HepG2 (cell line): ENCODE measurements around the gene CCDC91. TPM values are rescaled to one million over a fixed set of nuclear protein-coding genes. Genes with fewer than 3 reads are reported as not detected.

Experiments
- ATAC-seq: fragments of 200-7000 bp; cut with Tn5 transposase; 3 replicates; pipeline ENCODE4 v1.9.1; 2020; ENCODE audit warnings: mild to moderate bottlenecking, moderate library complexity
- BruUV-seq: library from RNA; stranded (reverse); fragments of 400-500 nt; replicated peaks from 2 replicates; lab custom pipeline; 2021; lab: Mats Ljungman, UMichigan
- CTCF ChIA-PET: fragments of 300-600 bp; formaldehyde crosslinking; extraction: SDS; loops from one replicate; lab custom pipeline; 2021; ENCODE audit warnings: low total read pairs, inconsistent platforms, low intra/inter-chr PET ratio; lab: Yijun Ruan, JAX
- POLR2A ChIA-PET: fragments of 350-600 bp; sonication (Branson Sonifier 250); formaldehyde crosslinking; loops from one replicate; lab custom pipeline; 2020; ENCODE audit warnings: antibody characterized with exemption, inconsistent platforms; lab: Yijun Ruan, JAX
- DNase-seq: peaks from one replicate; pipeline ENCODE4 v3.0.0-alpha.2; 2015; ENCODE audit warnings: low spot score
- FAIRE-seq: peaks from 3 replicates; lab custom pipeline; 2011; peaks lifted over from hg19 to GRCh38; lab: Jason Lieb, UNC
- H2AFZ ChIP-seq: one replicate; pipeline ENCODE4 v1.6.1; 2011; ENCODE audit warnings: low read length, inconsistent platforms
- H3K27ac ChIP-seq: fragments of 300-600 bp; 3 replicates; pipeline ENCODE4 v1.8.0; 2011; ENCODE audit warnings: mixed run types, mild to moderate bottlenecking, mixed read lengths, low read length, inconsistent platforms; ENCODE audit not compliant: insufficient read depth; ENCODE audit errors: extremely low read length
- H3K27me3 ChIP-seq, 2 experiments: fragments of 200-600 bp in 1 of 2; 2 replicates in 1 of 2; 3 replicates in 1 of 2; pipeline versions ENCODE4 v1.6.0 to v1.8.0; 2011; ENCODE audit warnings: low read length in 2 of 2, mild to moderate bottlenecking in 2 of 2, moderate library complexity in 2 of 2, inconsistent platforms in 1 of 2; ENCODE audit not compliant: insufficient read depth in 2 of 2, control insufficient read depth in 1 of 2
- H3K36me3 ChIP-seq, 2 experiments: fragments of 200-600 bp in 1 of 2; replicated peaks in 1 of 2; 2 replicates in 1 of 2; 3 replicates in 1 of 2; pipeline versions ENCODE4 v1.5.1 to v1.8.0; 2011; ENCODE audit warnings: low read length in 2 of 2, inconsistent platforms in 1 of 2; ENCODE audit not compliant: insufficient read depth in 2 of 2, control insufficient read depth in 1 of 2
- H3K4me1 ChIP-seq: 2 replicates; pipeline ENCODE4 v1.5.1; 2012; ENCODE audit warnings: low read length, inconsistent platforms; ENCODE audit not compliant: insufficient read depth
- H3K4me2 ChIP-seq: 2 replicates; pipeline ENCODE4 v1.6.0; 2011; ENCODE audit warnings: low read depth, low read length, inconsistent platforms
- H3K4me3 ChIP-seq, 3 experiments: fragments of 200-600 bp in 1 of 3; sonication (generic), shearing (Covaris generic) in 1 of 3; replicated peaks in 1 of 3; 2 replicates each; pipeline ENCODE4 v1.5.1; 2011 to 2016; ENCODE audit warnings: low read length in 3 of 3, inconsistent platforms in 2 of 3, low read depth in 2 of 3, mild to moderate bottlenecking in 2 of 3, control low read depth in 1 of 3, mixed read lengths in 1 of 3; ENCODE audit not compliant: insufficient read depth in 1 of 3
- H3K79me2 ChIP-seq: one replicate; pipeline ENCODE4 v1.6.1; 2011; ENCODE audit warnings: low read length, inconsistent platforms; ENCODE audit not compliant: insufficient read depth
- H3K9ac ChIP-seq: 2 replicates; pipeline ENCODE4 v1.6.0; 2011; ENCODE audit warnings: mild to moderate bottlenecking, low read depth, low read length, inconsistent platforms; ENCODE audit not compliant: insufficient read depth
- H3K9me3 ChIP-seq: 2 replicates; pipeline ENCODE4 v1.5.1; 2012; ENCODE audit warnings: mild to moderate bottlenecking, low read length
- H4K20me1 ChIP-seq: 2 replicates; pipeline ENCODE4 v1.6.0; 2011; ENCODE audit warnings: inconsistent platforms, mild to moderate bottlenecking, low read length, moderate library complexity; ENCODE audit not compliant: insufficient read depth
- POGZ ChIP-seq: sonication (generic); formaldehyde crosslinking; IDR thresholded peaks from 2 replicates; pipeline ENCODE4 v1.4.0; 2020; ENCODE audit warnings: mild to moderate bottlenecking, missing genetic modification reagents
- PRPF4 ChIP-seq: fragments of 200-400 bp; formaldehyde crosslinking; IDR thresholded peaks from 2 replicates; pipeline ENCODE4 v1.6.1; 2016; ENCODE audit warnings: low read length, low read depth; ENCODE audit not compliant: poor library complexity, severe bottlenecking
- SMAD1 ChIP-seq: sonication (generic); formaldehyde crosslinking; IDR thresholded peaks from 2 replicates; pipeline ENCODE4 v1.4.0; 2020; ENCODE audit warnings: missing genetic modification reagents, low read depth, mild to moderate bottlenecking, borderline replicate concordance
- SMYD3 ChIP-seq: sonication (generic); formaldehyde crosslinking; IDR thresholded peaks from 2 replicates; pipeline ENCODE4 v1.8.1; 2023; ENCODE audit warnings: mild to moderate bottlenecking, missing genetic modification reagents
- SOX5 ChIP-seq: IDR thresholded peaks from 2 replicates; pipeline ENCODE4 v1.6.1; 2016; ENCODE audit warnings: borderline replicate concordance
- WGBS: methylation state at CpG from one replicate; pipeline ENCODE4 v1.1.6; 2017; ENCODE audit warnings: low lambda C conversion rate; 5-methylcytosine and 5-hydroxymethylcytosine counted together
- in situ Hi-C: cut with HindIII; loops from 2 replicates; pipeline ENCODE4 v1.10.0; 2017; ENCODE audit warnings: low pct_unique_long_range_greater_than_20kb; ENCODE audit not compliant: extremely low pct_ligation_motif_present
- intact Hi-C: fragments of 100-400 bp; cut with micrococcal nuclease; formaldehyde crosslinking; loops from one replicate; pipeline ENCODE4 v1.10.0; 2022; ENCODE audit not compliant: unreplicated experiment
- polyA plus RNA-seq, 8 experiments: library from polyadenylated mRNA; depleted of rRNA in 3 of 8; stranded (reverse) in 7 of 8; unstranded in 1 of 8; fragments of >200 nt; fragmentation: Illumina TruSeq in 4 of 8; extraction: Trizol in 4 of 8; gene quantifications; 2 replicates each; pipeline versions ENCODE4 v1.2.1 to v1.2.3, GENCODE V29; 2011 to 2016; ENCODE audit warnings: low read depth in 4 of 8, missing spikeins in 1 of 8, mixed read lengths in 1 of 8; ENCODE audit not compliant: insufficient read depth in 1 of 8
- total RNA-seq, 5 experiments: library from RNA; depleted of rRNA; stranded (reverse); fragments of >200 nt; fragmentation: Illumina TruSeq; extraction: Trizol; gene quantifications; 2 replicates each; pipeline ENCODE4 v1.2.3, GENCODE V29; 2016; ENCODE audit warnings: low read depth in 1 of 5
- TF ChIP-seq, protein P1 (sequence below): sonication (generic); formaldehyde crosslinking; IDR thresholded peaks from 2 replicates; pipeline ENCODE4 v1.4.0; 2020; ENCODE audit warnings: missing genetic modification reagents; ENCODE audit errors: not compliant biosample characterization
- TF ChIP-seq, protein P2 (sequence below): sonication (generic); formaldehyde crosslinking; IDR thresholded peaks from 2 replicates; pipeline ENCODE4 v1.5.0; 2020; ENCODE audit warnings: missing genetic modification reagents, mild to moderate bottlenecking, borderline replicate concordance
- TF ChIP-seq, protein P3 (sequence below): sonication (generic); formaldehyde crosslinking; IDR thresholded peaks from 2 replicates; pipeline ENCODE4 v1.4.0; 2020; ENCODE audit warnings: missing genetic modification reagents, low read depth, mild to moderate bottlenecking, borderline replicate concordance

The CCDC91 gene
- total and polyA plus RNA-seq, 2 of the 13 experiments (the other 11 are each of a cell fraction or from before 2014, with no cell fraction given): 9.8 to 15.8 TPM

- Histone ChIP-seq H4K20me1 (no peaks in the 10 kb centered on the region), H3K9ac (no peak overlapping the region), H3K27ac (no peak overlapping the region), H3K27me3 (no peaks in the 10 kb centered on the region), H3K79me2 (no peaks in the 10 kb centered on the region), H2AFZ (no peak overlapping the region), H3K4me1 (no peaks in the 10 kb centered on the region), H3K9me3 (no peaks in the 10 kb centered on the region), H3K4me3 (no peak overlapping the region), H3K36me3 (no peaks in the 10 kb centered on the region), H3K4me2 (no peak overlapping the region)
- in situ Hi-C loops: no loop called here
- 90% methylated on average over 2 of the region's 2 CpGs for WGBS
- ChIA-PET CTCF (no interaction called here), POLR2A (no interaction called here)
- ATAC-seq (no peak), FAIRE-seq (no peak), DNase-seq (no peak)
- intact Hi-C loops: no loop called here
- TF ChIP-seq SMYD3 (CRISPR knock-in tag) (no peak), SMAD1 (CRISPR knock-in tag) (no peak), PRPF4 (no peak), POGZ (CRISPR knock-in tag) (no peak), SOX5 (CRISPR knock-in tag) (no peak)
- TF ChIP-seq, protein P1, sequence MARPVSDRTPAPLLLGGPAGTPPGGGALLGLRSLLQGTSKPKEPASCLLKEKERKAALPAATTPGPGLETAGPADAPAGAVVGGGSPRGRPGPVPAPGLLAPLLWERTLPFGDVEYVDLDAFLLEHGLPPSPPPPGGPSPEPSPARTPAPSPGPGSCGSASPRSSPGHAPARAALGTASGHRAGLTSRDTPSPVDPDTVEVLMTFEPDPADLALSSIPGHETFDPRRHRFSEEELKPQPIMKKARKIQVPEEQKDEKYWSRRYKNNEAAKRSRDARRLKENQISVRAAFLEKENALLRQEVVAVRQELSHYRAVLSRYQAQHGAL (CRISPR knock-in tag): no peak
- TF ChIP-seq, protein P2, sequence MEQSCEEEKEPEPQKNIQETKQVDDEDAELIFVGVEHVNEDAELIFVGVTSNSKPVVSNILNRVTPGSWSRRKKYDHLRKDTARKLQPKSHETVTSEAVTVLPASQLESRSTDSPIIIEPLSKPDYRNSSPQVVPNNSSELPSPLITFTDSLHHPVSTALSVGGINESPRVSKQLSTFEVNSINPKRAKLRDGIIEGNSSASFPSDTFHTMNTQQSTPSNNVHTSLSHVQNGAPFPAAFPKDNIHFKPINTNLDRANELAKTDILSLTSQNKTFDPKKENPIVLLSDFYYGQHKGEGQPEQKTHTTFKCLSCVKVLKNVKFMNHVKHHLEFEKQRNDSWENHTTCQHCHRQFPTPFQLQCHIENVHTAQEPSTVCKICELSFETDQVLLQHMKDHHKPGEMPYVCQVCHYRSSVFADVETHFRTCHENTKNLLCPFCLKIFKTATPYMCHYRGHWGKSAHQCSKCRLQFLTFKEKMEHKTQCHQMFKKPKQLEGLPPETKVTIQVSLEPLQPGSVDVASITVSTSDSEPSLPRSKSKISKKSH (CRISPR knock-in tag): no peak
- TF ChIP-seq, protein P3, sequence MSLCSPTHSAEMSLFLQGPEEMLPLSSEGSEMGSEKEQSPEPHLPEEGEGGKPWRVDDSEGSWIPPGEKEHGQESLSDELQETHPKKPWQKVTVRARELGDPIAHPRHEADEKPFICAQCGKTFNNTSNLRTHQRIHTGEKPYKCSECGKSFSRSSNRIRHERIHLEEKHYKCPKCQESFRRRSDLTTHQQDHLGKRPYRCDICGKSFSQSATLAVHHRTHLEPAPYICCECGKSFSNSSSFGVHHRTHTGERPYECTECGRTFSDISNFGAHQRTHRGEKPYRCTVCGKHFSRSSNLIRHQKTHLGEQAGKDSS: no peak
- no TSS peak for BruUV-seq
Observed at GRCh38 chr12:28360253-28360652, 170.0 kb downstream of the CCDC91 start.
